SK-N-MC (cell line): Measurements from ENCODE around the gene AGER.

Experiments used
- EZH2 ChIP-seq: fragments of 200-600 bp; sonication (generic); IDR thresholded peaks from one replicate; pipeline ENCODE4 v1.6.1; 2017; ENCODE audit warnings: antibody characterized with exemption
- FOXP2 ChIP-seq: optimal IDR thresholded peaks from 2 replicates; pipeline ENCODE3; 2011; ENCODE audit warnings: mild to moderate bottlenecking, moderate library complexity; ENCODE audit not compliant: insufficient read depth; ENCODE audit errors: extremely low read length, control extremely low read depth
- POLR2AphosphoS5 ChIP-seq: IDR thresholded peaks from 2 replicates; pipeline ENCODE4 v1.6.1; 2012; ENCODE audit warnings: mild to moderate bottlenecking, low read depth, low read length, borderline replicate concordance

DNA sequence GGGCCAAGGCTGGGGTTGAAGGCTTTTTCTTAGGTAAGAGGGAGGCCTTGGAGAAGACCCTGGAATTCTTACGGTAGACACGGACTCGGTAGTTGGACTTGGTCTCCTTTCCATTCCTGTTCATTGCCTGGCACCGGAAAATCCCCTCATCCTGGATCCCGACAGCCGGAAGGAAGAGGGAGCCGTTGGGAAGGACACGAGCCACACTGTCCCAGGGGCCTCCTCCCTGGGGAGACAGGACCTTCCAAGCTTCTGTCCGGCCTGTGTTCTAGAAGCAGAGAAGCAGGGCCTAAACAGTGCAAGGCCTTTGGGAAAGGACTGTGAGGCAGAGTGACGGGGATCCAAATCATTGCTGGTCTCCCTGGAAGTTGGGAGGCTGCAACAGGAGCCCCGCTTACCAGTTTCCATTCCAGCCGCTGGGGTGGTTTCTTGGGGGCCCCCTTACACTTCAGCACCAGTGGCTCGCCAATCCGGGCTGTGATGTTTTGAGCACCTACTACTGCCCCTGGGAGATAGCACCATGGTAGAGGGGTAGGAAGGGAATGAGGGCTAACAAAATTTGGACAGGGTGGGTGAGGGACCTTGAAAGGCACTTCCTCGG lies 470 bp downstream of the AGER start:
- no peak for TF ChIP-seq EZH2
- peak; percentile 10; the same call in 1 of the 2 replicates for TF ChIP-seq POLR2AphosphoS5
- TF ChIP-seq FOXP2 = no peak
